Measurements from ENCODE around the gene NUFIP2.
A peak's percentile ranks its signal among the peaks of the same experiment; 100 is the strongest.
"Not testable (repeated sequence)": the region's sequence is repeated elsewhere in the genome, so short reads cannot be mapped to it uniquely, and the experiment has no call there.

NUFIP2 gene, protein sequence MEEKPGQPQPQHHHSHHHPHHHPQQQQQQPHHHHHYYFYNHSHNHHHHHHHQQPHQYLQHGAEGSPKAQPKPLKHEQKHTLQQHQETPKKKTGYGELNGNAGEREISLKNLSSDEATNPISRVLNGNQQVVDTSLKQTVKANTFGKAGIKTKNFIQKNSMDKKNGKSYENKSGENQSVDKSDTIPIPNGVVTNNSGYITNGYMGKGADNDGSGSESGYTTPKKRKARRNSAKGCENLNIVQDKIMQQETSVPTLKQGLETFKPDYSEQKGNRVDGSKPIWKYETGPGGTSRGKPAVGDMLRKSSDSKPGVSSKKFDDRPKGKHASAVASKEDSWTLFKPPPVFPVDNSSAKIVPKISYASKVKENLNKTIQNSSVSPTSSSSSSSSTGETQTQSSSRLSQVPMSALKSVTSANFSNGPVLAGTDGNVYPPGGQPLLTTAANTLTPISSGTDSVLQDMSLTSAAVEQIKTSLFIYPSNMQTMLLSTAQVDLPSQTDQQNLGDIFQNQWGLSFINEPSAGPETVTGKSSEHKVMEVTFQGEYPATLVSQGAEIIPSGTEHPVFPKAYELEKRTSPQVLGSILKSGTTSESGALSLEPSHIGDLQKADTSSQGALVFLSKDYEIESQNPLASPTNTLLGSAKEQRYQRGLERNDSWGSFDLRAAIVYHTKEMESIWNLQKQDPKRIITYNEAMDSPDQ

DNA sequence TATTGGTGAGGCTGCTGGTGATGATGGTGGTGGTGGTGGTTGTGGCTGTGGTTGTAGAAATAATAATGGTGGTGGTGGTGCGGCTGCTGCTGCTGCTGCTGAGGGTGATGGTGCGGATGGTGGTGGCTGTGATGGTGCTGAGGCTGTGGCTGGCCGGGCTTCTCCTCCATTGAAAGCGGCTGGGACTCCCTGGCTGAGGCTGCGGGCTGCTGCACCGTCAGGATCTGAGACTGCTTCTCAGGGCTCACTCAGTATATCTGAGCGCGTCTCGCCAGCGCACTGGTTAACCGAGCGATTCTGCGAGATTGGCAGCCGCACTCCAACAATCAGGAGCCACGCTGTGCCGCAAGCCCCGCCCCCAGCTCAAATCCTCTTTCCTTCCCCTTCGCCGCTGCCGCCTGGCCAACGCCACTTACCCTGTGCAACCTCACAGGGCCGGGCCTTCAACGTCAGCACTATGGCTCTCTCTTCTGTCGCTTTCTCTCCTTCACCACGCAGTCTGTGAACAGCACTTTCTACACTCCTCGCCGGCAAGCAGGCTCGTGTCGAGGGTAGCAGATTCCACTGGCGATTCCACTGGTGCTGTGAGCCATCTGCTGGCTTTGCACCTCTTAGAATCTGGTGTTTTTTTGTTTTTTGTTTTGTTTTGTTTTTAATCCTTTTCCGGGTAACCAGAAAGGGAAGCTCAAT lies at the start of gene NUFIP2:
NUFIP2 (minus strand) TSS at position 259 of the 690 bp plus-strand sequence; CDS start at position 170, 89 bp downstream.
- peak; percentile 95 to 97 for DNase-seq (ENCODE audit: low read depth in 1 of 2, low spot score in 1 of 2)

DNA sequence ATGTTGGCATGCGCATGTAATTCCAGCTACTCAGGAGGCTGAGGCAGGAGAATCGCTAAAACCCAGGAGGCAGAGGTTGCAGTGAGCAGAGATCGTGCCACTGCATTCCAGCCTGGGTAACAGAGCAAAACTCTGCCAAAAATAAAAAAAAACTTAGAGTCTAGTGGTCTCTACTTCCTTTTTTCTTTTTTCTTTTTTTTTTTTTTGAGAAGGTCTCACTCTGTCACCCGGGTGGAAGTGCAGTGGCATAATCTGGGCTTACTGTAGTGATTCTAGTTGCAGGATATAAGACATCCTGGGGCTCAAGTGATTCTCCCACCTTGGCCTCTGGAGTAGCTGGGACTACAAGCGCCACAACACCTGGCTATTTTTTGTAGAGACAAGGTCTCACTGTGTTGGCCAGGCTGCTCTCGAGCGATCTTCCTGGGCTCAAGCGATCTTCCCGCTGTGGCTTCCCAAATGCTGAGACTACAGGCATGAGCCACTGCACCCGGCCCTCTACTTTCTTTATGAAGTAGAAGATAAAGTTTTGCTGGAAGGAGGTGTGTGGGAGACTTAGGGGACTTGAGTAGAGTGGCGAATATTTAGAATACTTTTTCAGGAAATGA lies 48.3 kb upstream of the NUFIP2 start:
- DNase-seq (ENCODE audit: low read depth in 1 of 2, low spot score in 1 of 2): no peak

DNA sequence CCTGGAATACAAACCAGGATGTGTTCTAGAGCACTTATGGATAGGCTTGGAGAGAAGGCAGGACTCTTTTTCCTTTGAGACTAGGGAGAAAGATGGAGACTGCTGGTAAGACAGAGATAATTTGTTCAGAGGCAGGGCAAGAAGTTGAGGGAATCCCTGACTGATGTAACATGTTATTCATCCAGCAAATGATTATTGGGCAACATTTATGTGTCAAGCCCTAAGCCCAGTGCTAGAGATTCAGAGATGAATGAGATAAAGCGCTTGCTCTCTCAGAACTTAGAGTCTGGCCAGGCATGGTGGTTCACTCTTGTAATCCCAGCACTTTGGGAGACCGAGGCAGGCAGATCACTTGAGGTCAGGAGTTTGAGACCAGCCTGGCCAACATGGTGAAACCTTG lies 47.8 kb upstream of the NUFIP2 start:
- DNase-seq (ENCODE audit: low read depth in 1 of 2, low spot score in 1 of 2): no peak

DNA sequence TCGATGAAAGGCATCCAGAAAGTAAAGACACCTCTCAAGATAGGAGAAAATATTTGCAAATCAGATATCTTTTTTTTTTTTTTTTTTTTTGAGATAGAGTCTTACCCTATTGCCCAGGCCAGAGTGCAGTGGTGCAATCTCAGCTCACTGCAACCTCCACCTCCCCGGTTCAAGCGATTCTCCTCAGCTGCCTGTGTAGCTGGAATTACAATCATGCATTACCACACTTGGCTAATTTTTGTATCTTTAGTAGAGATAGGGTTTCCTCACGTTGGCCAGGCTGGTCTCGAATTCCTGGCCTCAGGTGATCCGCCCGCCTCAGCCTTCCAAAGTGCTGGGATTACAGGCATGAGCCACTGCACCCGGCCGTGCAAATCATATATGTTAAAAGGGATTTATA lies 45.1 kb upstream of the NUFIP2 start:
- DNase-seq (ENCODE audit: low read depth in 1 of 2, low spot score in 1 of 2): not testable (repeated sequence)

DNA sequence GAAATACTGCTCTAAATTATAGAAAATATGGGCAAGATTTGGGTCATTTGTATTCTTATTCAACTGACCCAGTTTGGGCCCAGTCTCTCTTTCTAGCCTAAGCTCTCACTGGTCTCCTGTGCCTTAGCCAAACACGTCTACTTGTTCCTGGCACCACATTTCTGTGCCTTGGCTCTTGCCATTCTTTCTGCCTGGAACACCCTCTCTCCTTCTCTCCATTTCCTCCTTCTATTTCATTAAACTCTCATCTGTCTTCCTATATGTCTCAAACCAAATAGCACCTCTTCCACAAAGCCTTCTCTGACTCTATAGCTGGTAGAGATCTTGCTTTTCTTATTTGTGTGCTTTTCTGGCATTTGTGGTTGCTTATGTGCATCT lies 37.7 kb upstream of the NUFIP2 start:
- no peak for DNase-seq (ENCODE audit: low read depth in 1 of 2, low spot score in 1 of 2)

DNA sequence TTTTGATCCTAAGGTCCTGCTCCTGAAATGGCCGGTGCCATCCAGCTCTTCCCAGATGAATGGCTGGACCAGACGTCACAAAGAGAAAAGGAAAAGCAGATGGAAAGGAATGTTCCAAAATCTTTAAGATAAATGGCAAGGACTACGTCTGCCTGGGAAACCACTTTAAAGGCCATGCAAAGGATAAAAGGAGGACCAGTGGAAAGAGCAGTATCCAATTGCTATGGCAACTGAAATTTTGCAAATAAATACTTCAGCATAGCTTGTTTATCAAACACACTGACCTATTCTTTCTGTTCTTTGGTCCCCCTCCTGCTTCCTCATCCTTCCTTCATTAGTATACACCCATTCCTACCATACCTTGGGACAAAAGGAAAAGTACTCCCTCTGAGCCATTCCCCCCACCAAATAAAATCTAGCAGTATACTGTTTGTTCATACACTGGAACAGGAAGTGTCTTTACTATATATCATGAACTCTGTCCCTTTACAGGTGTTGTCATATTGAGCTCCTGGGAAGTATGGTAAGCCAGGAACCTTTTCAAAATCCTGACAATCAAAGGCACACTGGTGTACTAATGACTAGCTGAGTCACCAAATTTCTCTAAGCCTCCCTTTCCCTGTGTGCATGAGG lies 37.2 kb upstream of the NUFIP2 start:
- no peak for DNase-seq (ENCODE audit: low read depth in 1 of 2, low spot score in 1 of 2)

DNA sequence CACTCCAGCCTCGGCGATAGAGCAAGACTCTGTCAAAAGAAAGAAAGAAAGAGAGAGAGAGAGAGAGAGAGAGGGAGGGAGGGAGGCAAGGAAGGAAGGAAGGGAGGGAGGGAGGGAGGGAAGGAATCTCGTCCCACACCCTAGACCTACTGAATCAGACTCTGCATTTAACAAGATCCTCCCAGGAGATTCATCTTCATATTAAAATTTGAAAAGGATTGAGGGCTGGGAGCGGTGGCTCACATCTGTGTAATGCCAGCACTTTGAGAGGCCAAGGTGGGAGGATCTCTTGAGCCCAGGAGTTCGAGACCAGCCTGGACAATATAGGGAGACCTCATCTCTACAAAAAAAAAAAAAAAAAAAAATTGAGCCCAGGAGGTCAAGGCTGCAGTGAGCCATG lies 33.5 kb upstream of the NUFIP2 start:
- DNase-seq (ENCODE audit: low read depth in 1 of 2, low spot score in 1 of 2): no peak

DNA sequence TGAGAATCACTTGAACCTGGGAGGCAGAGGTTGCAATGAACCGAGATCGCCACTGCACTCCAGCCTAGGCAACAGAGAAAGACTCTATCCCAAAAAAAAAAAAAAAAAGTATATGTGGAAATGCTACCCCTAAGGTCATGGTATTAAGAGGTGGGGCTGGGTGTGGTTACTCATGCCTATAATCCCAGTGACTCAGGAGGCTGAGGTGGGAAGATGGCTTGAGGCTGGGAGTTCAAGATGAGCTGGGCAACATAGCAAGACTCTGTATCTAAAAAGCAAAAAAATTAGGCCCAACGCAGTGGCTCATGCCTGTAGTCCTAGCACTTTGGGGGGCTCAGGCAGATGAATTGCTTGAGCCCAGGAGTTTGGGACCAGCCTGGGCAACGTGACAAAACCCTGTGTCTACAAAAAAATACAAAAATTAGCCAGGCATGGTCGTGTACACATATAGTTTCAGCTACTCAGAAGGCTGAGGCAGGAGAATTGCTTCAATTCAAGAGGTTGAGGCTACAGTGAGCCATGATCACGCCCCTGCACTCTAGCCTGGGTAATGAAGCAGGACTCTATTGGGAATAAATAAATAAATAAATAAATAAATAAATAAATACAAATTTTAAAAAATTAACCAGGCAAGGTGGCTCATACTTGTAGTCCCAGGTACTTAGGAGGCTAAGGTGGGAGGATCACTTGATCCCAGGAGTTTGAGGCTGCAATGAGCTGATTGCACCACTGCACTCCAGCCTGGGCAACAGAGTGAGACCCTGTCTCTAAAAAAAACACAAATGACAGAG lies 32.3 kb upstream of the NUFIP2 start:
- no peak for DNase-seq (ENCODE audit: low read depth in 1 of 2, low spot score in 1 of 2)

DNA sequence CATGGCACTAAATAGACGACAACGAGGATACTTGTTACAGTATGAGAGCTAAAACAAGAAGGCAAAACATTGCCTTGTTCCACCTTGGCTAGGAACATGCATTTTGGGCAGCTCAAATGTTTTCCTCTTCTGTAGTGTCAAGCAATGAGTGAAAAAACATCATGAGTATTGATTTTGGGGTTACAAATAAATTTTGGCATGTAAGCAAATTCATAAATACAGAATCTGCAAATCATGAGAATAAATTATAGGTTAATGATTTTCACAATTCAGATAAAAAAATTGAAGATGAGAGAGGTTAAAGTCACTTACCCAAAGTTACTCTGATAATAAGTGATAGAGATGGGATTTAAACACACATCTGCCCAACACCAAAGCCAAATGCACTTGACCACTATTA lies 28.4 kb upstream of the NUFIP2 start:
- DNase-seq (ENCODE audit: low read depth in 1 of 2, low spot score in 1 of 2): no peak

DNA sequence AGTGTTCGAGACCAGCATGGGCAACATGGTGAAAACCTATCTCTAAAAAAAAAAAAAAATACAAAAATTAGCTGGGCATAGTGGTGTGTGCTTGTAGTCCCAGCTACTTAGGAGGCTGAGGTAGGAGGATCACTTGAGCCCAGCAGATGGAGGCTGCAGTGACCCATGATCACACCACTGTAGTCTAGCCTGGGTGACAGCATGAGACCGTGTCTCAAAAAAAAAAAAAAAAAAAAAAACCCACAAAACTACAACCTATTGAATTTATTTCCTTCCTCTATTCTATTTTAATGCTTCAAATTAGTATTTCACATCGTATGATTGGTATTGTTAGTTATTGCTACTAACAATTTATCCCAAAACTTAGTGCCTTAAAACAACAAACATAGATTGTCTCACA lies 9.4 kb upstream of the NUFIP2 start:
- no peak for DNase-seq (ENCODE audit: low read depth in 1 of 2, low spot score in 1 of 2)

DNA sequence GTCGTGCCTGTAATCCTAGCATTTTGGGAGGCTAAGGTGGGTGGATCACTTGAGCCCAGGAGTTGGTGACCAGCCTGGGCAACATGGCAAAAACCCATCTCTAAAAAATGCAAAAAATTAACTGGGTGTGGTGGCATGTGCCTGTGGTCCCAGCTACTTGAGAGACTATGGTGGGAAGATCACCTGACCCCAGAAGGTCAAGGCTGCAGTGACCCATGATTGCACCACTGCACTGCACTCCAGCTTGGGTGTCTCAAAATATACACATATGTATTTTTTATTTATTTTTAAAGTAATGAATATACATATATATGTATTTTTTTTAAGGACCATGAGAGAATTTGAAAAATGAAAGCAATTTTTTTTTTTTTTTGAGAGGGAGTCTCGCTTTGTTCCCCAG lies 5.1 kb upstream of the NUFIP2 start:
- no peak for DNase-seq (ENCODE audit: low read depth in 1 of 2, low spot score in 1 of 2)

DNA sequence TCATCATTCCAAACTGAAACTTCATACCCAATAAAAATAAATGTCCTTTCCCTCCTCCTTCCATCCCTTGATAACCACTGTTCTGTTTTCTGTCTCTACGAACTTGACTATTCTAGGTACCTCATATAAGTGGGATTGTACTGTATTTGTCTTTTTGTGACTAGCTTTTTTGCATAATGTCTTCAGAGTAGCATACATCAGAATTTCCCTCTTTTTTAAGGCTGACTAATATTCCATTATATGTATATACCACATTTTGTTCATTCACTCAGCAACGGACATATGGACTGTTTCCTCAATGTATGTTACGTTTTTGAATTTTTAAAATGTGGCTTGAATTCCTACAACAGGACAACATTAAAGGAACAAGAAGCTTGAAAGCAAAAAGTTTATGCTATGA lies 1.5 kb upstream of the NUFIP2 start:
- no peak for DNase-seq (ENCODE audit: low read depth in 1 of 2, low spot score in 1 of 2)

DNA sequence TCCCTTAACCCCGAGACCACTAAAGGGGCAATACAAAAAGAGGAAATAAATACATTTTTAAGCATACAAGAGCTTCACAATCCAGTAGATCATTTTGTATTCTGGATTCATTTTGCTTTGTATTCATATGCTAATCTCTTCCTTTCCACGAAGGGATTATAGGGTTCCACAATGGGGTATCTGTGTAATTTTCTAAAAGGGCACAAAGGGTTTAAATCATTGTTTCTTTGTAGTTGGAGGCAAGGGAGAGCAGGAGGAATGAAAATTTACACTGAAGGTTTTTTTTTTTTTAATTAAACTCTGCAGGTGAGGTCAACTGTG lies 592 bp upstream of the NUFIP2 start:
- DNase-seq (ENCODE audit: low read depth in 1 of 2, low spot score in 1 of 2): no peak

DNA sequence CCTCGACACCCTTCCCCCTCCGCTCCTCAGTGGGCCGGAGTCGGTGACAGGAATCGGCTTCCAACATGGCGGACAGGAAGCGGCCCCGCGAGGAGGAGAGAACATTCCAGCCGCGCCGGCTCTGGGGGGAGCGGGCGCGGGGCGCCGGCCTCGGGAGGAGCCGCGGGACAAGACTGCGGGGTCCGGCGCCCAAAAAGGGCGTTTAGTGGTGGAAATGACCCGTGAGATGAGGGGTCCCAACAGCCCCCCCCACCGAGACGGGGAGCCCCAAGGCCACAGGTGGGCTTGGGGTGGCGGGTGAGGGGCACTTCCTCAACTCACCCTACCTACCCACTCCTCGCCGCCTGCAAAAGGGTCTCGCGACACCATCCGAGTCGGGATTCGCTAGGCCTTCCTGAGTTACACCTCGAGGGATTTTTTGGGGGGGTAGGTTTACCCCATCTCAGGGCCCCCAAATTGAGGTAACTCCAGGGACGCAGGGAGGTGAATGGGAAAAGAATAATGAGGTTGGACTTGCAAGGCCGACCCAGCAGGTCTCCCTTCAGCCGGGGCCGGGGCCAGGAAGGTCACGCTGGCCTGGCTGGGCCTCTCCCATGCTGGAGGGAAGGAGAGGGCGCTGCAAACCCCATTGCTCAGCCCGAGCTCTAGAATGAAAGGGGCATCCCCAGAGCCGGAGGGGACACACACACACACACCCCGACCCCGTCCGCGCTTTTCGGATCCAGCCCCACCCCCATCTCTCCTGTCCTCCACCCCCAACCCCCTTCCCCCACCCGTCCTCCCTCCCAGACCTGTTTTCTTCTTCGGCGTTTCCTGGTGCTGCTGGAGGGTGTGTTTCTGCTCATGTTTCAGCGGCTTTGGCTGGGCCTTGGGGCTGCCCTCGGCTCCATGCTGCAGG lies 707 bp downstream of the NUFIP2 start:
- peak; percentile 31 to 41 for DNase-seq (ENCODE audit: low read depth in 1 of 2, low spot score in 1 of 2)

DNA sequence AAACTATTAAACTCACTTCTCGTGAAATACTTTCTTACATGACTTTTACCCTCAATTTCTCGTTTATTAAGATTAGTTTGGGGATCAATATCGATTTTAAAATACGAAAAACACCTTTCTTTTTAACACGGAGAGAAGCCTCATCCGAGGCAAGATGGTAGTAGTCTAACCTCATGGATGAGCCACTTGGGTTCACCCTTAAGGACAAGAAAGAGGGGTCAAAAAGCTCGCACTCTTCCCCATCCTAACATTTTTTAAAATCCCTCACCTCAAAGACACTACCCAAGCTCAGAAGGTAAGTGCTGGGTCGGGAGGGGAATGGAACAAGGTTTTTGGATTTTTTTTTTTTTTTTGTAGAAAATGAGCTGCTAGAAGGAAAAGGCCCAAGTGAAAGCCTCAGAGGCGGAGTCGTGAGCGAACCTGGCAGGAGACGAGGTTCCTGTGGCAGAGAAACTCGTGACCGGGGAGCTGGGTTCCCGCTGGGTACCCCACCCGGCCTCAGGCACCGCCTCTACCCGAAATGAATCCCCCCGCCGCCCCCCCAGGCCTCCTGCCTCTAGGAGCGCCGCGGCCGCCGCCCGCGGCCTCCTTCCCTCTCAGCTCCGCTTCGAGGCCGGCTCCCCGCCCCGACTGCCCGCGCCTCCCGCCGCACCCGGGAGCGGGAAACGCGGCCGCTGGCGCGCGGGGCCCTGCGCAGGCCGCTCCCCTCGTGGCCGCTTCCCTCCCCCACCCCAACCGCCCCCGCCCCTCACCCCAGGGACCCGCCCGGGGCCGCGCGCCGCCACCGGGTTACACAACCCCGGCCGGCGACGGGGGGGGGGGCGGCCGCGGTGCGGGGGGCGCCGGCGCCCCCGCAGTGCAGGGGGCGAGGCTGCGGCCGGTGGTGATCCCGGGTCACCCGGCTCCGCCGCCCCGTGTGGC lies 1.6 kb downstream of the NUFIP2 start:
- peak; percentile 23 to 32 for DNase-seq (ENCODE audit: low read depth in 1 of 2, low spot score in 1 of 2)

DNA sequence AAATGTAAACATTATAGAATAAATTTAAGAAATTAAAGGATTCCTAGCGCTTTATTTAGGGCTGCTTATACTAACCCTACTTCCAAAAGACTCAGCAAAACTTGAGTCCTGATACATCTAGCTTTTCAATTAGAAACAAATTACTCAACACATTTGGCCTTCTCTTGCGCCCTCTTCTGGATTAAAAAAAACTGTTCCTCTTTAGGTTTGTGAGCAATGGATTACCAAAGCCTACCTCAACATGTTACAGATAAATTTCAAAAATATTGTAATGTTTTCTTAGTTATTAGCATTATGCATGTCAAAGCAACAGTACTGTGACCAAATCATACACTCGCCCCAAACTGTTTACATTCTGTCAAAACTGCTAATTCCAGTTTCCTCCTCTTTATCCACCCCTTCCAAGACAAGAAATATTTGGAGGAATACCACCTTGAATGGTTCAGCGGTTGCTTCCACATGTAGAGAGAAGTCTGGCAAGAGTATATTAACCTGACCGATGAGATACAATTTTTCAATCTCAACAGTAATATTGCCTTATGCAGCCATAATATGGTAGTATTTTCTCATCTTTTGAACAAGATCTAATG lies 2.7 kb downstream of the NUFIP2 start:
- no peak for DNase-seq (ENCODE audit: low read depth in 1 of 2, low spot score in 1 of 2)

DNA sequence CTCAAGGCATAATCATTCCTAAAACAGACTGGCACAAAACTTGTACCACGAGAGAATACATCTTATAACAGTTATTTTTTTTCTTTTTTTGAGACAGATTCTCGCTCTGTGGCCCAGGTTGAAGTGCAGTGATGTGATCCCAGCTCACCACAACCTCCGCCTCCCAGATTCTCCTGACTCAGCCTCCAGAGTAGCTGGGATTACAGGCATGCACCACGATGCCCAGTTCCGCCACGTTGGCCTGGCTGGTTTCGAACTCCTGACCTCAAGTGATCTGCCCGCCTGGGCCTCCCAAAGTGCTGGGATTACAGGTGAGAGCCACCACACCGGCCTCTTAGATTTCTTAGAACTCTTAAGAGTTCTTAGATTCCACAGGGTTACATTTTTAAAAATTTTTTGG lies 4.1 kb downstream of the NUFIP2 start:
- DNase-seq (ENCODE audit: low read depth in 1 of 2, low spot score in 1 of 2): no peak

DNA sequence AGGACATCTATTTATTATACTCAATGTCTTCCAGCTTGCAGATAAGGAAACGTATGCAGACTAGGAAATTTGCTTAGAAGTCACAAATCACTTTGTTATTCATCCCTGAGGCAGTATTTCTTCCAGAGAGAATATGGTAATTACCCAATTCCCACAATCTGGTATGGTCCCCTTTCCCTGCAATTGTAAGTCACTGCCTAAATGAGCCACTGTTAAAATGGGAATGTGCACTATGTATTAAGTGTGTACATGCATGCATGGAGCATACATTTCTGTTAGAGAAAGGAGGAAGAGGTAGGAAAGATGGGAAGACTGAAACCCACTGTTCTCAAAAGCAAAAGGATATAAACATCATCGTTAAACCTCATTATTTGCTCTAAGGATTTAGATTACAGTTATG lies 10.0 kb downstream of the NUFIP2 start:
- no peak for DNase-seq (ENCODE audit: low read depth in 1 of 2, low spot score in 1 of 2)

Measured in activated T-helper 1 cell treated with anti-CD3 and anti-CD28 coated beads, Interleukin-2, amount 50 U/mL, for 16 hours (primary cell).